Measurements from ENCODE around the gene ANKFN1. TPM values are rescaled to one million over a fixed set of nuclear protein-coding genes. Genes with fewer than 3 reads are reported as not detected.

Gene ANKFN1, protein sequence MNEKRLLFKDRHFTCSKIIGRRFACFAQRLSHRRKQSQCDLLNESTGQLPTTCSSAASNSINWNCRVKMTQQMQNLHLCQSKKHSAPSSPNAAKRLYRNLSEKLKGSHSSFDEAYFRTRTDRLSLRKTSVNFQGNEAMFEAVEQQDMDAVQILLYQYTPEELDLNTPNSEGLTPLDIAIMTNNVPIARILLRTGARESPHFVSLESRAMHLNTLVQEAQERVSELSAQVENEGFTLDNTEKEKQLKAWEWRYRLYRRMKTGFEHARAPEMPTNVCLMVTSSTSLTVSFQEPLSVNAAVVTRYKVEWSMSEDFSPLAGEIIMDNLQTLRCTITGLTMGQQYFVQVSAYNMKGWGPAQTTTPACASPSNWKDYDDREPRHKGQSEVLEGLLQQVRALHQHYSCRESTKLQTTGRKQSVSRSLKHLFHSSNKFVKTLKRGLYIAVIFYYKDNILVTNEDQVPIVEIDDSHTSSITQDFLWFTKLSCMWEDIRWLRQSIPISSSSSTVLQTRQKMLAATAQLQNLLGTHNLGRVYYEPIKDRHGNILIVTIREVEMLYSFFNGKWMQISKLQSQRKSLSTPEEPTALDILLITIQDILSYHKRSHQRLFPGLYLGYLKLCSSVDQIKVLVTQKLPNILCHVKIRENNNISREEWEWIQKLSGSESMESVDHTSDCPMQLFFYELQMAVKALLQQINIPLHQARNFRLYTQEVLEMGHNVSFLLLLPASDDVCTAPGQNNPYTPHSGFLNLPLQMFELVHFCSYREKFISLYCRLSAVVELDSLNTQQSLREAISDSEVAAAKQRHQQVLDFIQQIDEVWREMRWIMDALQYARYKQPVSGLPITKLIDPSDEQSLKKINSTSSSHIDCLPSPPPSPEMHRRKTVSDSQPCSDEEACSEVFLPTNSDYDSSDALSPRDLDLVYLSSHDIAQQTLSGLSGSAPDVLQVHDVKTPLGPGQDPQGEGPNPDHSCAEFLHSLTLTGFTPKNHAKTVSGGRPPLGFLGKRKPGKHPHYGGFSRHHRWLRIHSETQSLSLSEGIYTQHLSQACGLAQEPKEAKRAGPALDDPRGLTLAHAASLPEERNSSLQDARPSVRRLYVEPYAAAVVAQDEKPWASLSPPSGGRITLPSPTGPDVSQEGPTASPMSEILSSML
- not detected in 2 replicates for total RNA-seq
- long read RNA-seq: 0 reads

GRCh38 chr17:56152874-56153602 lies at the start of gene ANKFN1:
Gene ANKFN1, plus strand, starts transcription at chr17:56153475. Its CDS starts 59,193 bp downstream, at chr17:56212668.
- no peak for DNase-seq (ENCODE audit: low spot score, unreplicated experiment)
- H3K4me3 Mint-ChIP-seq (ENCODE audit: low read depth): no peak within 1 kb of the TSS
- H3K36me3 Mint-ChIP-seq (ENCODE audit: insufficient read depth): no peaks in the 10 kb centered on the region
- H3K9me3 Mint-ChIP-seq (ENCODE audit: low read depth): no peaks in the 10 kb centered on the region
- TF ChIP-seq, protein P1, sequence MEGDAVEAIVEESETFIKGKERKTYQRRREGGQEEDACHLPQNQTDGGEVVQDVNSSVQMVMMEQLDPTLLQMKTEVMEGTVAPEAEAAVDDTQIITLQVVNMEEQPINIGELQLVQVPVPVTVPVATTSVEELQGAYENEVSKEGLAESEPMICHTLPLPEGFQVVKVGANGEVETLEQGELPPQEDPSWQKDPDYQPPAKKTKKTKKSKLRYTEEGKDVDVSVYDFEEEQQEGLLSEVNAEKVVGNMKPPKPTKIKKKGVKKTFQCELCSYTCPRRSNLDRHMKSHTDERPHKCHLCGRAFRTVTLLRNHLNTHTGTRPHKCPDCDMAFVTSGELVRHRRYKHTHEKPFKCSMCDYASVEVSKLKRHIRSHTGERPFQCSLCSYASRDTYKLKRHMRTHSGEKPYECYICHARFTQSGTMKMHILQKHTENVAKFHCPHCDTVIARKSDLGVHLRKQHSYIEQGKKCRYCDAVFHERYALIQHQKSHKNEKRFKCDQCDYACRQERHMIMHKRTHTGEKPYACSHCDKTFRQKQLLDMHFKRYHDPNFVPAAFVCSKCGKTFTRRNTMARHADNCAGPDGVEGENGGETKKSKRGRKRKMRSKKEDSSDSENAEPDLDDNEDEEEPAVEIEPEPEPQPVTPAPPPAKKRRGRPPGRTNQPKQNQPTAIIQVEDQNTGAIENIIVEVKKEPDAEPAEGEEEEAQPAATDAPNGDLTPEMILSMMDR (IDR thresholded peaks at IDR 0.05; ENCODE audit: unreplicated experiment): no peak
- H3K4me1 Mint-ChIP-seq (ENCODE audit: low read depth): peaks cover 18% of the 10 kb centered on the region
- H3K27ac Mint-ChIP-seq: no peak within 1 kb of the TSS
- H3K27me3 Mint-ChIP-seq: peaks cover 26% of the 10 kb centered on the region

DNA sequence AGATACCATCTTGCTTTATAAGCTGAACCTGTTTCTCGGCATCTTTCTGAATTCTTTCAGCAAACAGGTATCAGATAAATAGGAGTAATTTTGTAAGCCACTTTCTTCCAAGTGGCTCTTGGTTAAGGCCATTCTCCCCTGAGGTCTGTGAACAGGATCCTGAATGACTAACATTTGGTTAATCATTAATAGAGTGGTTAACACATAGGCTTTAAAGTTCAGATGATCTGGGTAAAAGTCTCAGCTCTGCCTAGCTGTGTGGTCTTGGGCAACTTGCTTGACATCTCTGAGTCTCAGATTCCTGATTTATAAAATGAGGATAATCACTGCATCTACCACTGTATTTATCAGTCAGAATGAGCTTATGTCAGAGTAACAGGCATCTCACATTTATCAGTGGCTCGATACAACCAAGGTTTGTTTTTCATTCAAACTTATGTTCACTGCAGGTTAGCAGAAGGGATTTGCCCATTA lies 44.4 kb upstream of the ANKFN1 start:
- H3K27me3 Mint-ChIP-seq: peaks cover 38% of the 10 kb centered on the region
- no peak overlapping the region for H3K27ac Mint-ChIP-seq
- H3K9me3 Mint-ChIP-seq (ENCODE audit: low read depth): no peaks in the 10 kb centered on the region
- H3K4me3 Mint-ChIP-seq (ENCODE audit: low read depth): no peak overlapping the region
- TF ChIP-seq, protein P1 (IDR thresholded peaks at IDR 0.05; ENCODE audit: unreplicated experiment): no peak
- DNase-seq (ENCODE audit: low spot score, unreplicated experiment): no peak
- no peaks in the 10 kb centered on the region for H3K36me3 Mint-ChIP-seq (ENCODE audit: insufficient read depth)
- H3K4me1 Mint-ChIP-seq (ENCODE audit: low read depth): peaks cover 33% of the 10 kb centered on the region

- H3K27me3 Mint-ChIP-seq: peaks cover 42% of the 10 kb centered on the region
- TF ChIP-seq, protein P1 (IDR thresholded peaks at IDR 0.05; ENCODE audit: unreplicated experiment): no peak
- no peak overlapping the region for H3K27ac Mint-ChIP-seq
- H3K36me3 Mint-ChIP-seq (ENCODE audit: insufficient read depth): no peaks in the 10 kb centered on the region
- no peak for DNase-seq (ENCODE audit: low spot score, unreplicated experiment)
- peaks cover 33% of the 10 kb centered on the region for H3K4me1 Mint-ChIP-seq (ENCODE audit: low read depth)
- no peak overlapping the region for H3K4me3 Mint-ChIP-seq (ENCODE audit: low read depth)
- H3K9me3 Mint-ChIP-seq (ENCODE audit: low read depth): no peaks in the 10 kb centered on the region
Measured at GRCh38 chr17:56109836-56110235, 43.4 kb upstream of the ANKFN1 start.

- Mint-ChIP-seq H3K27ac (no peak overlapping the region), H3K27me3 (peaks cover 41% of the 10 kb centered on the region), H3K9me3 (ENCODE audit: low read depth) (no peaks in the 10 kb centered on the region), H3K4me3 (ENCODE audit: low read depth) (peak overlapping the region; percentile 3), H3K36me3 (ENCODE audit: insufficient read depth) (no peaks in the 10 kb centered on the region), H3K4me1 (ENCODE audit: low read depth) (peaks cover 33% of the 10 kb centered on the region)
- DNase-seq (ENCODE audit: low spot score, unreplicated experiment): no peak
- TF ChIP-seq, protein P1 (IDR thresholded peaks at IDR 0.05; ENCODE audit: unreplicated experiment): no peak
Measured at GRCh38 chr17:56110463-56111135, 42.7 kb upstream of the ANKFN1 start.
